Measurements from ENCODE around the gene KCNN3. TPM values are rescaled to one million over a fixed set of nuclear protein-coding genes. Genes with fewer than 3 reads are reported as not detected.

KCNN3 gene
- total and polyA plus RNA-seq, 2 donors (not counting 1 experiment from before 2014, with no cell fraction given) = 0.17 to 0.82 TPM

DNA sequence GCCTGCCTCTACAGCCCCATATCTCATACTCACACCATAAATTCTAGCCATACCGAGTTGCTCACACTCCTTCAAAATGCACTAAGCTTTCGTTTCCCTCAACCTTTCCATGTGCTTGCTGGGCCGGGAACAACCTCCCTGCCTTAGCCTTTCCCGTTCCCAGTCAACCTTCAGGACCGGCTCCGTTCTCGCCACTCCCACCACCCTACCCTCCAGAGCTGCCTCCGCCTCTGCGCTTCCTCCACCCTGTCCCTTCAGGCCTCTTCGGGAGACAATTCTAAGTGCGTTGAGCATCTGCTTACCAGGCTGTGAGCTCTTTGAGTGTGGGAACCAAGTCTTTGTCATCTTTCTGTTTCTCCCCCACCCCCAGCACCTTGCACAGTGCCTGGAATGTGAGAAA, 31.6 kb downstream of the KCNN3 start:
- no peak overlapping the region for H3K9ac ChIP-seq (ENCODE audit: low read length)
- ChIA-PET POLR2A (no interaction called here), CTCF (no interaction called here)
- ATAC-seq (ENCODE audit: low read depth) = no peak
- H3K4me1 ChIP-seq (ENCODE audit: control insufficient read depth in 2 of 2, insufficient read depth in 2 of 2, low read length in 2 of 2) = peaks cover 0 to 9% of the 10 kb centered on the region in 2 donors
- no peaks in the 10 kb centered on the region for H3K9me3 ChIP-seq (ENCODE audit: control extremely low read depth in 1 of 3, control insufficient read depth in 2 of 3, insufficient read depth in 1 of 3, low read length in 2 of 3)
- Mint-ChIP-seq H3K4me1 (peaks cover 8% of the 10 kb centered on the region), H3K9me3 (ENCODE audit: insufficient read depth) (no peaks in the 10 kb centered on the region), H3K4me3 (no peak overlapping the region), H3K27me3 (peaks cover 15% of the 10 kb centered on the region), H3K27ac (no peak overlapping the region)
- no peak overlapping the region for H2AFZ ChIP-seq (ENCODE audit: insufficient read depth, low read depth, low read length, poor library complexity, severe bottlenecking)
- H3K36me3 ChIP-seq (replicated peaks in 1 of 2; ENCODE audit: control extremely low read depth in 1 of 2, control insufficient read depth in 1 of 2, extremely low read depth in 1 of 2, insufficient read depth in 2 of 2, low read length in 1 of 2) = no peaks in the 10 kb centered on the region
- TF ChIP-seq EZH2 (IDR thresholded peaks at IDR 0.05; ENCODE audit: borderline replicate concordance, insufficient read depth, low read depth, low read length, poor library complexity, severe bottlenecking) = no peak
- TF ChIP-seq, protein P1, sequence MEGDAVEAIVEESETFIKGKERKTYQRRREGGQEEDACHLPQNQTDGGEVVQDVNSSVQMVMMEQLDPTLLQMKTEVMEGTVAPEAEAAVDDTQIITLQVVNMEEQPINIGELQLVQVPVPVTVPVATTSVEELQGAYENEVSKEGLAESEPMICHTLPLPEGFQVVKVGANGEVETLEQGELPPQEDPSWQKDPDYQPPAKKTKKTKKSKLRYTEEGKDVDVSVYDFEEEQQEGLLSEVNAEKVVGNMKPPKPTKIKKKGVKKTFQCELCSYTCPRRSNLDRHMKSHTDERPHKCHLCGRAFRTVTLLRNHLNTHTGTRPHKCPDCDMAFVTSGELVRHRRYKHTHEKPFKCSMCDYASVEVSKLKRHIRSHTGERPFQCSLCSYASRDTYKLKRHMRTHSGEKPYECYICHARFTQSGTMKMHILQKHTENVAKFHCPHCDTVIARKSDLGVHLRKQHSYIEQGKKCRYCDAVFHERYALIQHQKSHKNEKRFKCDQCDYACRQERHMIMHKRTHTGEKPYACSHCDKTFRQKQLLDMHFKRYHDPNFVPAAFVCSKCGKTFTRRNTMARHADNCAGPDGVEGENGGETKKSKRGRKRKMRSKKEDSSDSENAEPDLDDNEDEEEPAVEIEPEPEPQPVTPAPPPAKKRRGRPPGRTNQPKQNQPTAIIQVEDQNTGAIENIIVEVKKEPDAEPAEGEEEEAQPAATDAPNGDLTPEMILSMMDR (IDR thresholded peaks at IDR 0.05) = no peak
- H3K79me2 ChIP-seq (ENCODE audit: control insufficient read depth, insufficient read depth, low read length) = no peaks in the 10 kb centered on the region
- no peak for DNase-seq
- WGBS (ENCODE audit: insufficient coverage) = 97% methylated on average over 9 of the region's 11 CpGs
- intact Hi-C loops (cut with micrococcal nuclease) = no loop called here
- no peak overlapping the region for H3K4me2 ChIP-seq (replicated peaks; ENCODE audit: low read depth, low read length, poor library complexity, severe bottlenecking)
- H3K27ac ChIP-seq (ENCODE audit: low read length in 2 of 2) = no peak overlapping the region
- peaks cover 0 to 2% (median 0%) of the 10 kb centered on the region in 4 experiments for H3K27me3 ChIP-seq (replicated peaks in 1 of 4; ENCODE audit: control extremely low read depth in 1 of 4, control insufficient read depth in 3 of 4, insufficient read depth in 4 of 4, low read length in 3 of 4)
- H4K20me1 ChIP-seq (ENCODE audit: control insufficient read depth, insufficient read depth, low read length, poor library complexity, severe bottlenecking) = no peaks in the 10 kb centered on the region
- no peak overlapping the region for H3K4me3 ChIP-seq (ENCODE audit: control extremely low read depth in 1 of 5, extremely low read depth in 1 of 5, insufficient read depth in 1 of 5, low read depth in 2 of 5, low read length in 4 of 5)

DNA sequence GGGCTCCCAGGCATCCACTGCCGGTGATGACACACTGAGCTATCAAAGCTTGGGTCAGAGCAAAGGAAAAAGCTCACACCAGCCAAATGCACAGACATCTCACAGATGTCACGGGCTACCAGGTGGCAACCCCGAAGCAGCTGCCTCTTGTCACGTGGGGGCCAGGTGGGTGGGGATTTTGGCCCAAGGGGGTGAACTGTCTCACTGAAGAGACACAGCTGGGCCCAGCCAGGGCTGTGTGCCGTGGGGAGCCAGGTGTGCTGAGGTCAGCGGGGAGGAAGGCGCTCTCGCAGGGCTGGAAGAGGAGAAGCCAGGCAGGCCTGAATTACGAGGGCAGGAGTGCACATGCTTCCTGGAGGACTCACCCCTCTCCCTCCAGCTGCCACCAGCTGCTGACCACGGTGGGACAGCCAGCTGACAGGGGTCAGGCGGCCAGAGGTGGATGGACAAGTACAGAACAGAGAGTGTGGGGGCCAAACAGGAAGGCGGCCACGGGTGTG, 32.4 kb downstream of the KCNN3 start:
- H3K9ac ChIP-seq (ENCODE audit: low read length) = no peak overlapping the region
- H3K79me2 ChIP-seq (ENCODE audit: control insufficient read depth, insufficient read depth, low read length) = no peaks in the 10 kb centered on the region
- ChIA-PET CTCF (no interaction called here), POLR2A (no interaction called here)
- no peaks in the 10 kb centered on the region for H3K9me3 ChIP-seq (ENCODE audit: control extremely low read depth in 1 of 3, control insufficient read depth in 2 of 3, insufficient read depth in 1 of 3, low read length in 2 of 3)
- no peak overlapping the region for H2AFZ ChIP-seq (ENCODE audit: insufficient read depth, low read depth, low read length, poor library complexity, severe bottlenecking)
- no peaks in the 10 kb centered on the region for H3K36me3 ChIP-seq (replicated peaks in 1 of 2; ENCODE audit: control extremely low read depth in 1 of 2, control insufficient read depth in 1 of 2, extremely low read depth in 1 of 2, insufficient read depth in 2 of 2, low read length in 1 of 2)
- intact Hi-C loops (cut with micrococcal nuclease) = no loop called here
- H3K27me3 Mint-ChIP-seq = peaks cover 15% of the 10 kb centered on the region
- H3K27ac ChIP-seq (ENCODE audit: low read length in 2 of 2) = no peak overlapping the region
- no peak overlapping the region for H3K27ac Mint-ChIP-seq
- ATAC-seq (ENCODE audit: low read depth) (peak; percentile 43), DNase-seq (peak; percentile 63)
- WGBS (ENCODE audit: insufficient coverage) = 35% methylated on average over 12 of the region's 13 CpGs
- H3K4me1 Mint-ChIP-seq = peaks cover 6% of the 10 kb centered on the region
- H3K9me3 Mint-ChIP-seq (ENCODE audit: insufficient read depth) = no peaks in the 10 kb centered on the region
- no peak overlapping the region for H3K4me3 Mint-ChIP-seq
- H3K4me1 ChIP-seq (ENCODE audit: control insufficient read depth in 2 of 2, insufficient read depth in 2 of 2, low read length in 2 of 2) = peaks cover 0 to 9% of the 10 kb centered on the region in 2 donors
- H3K4me3 ChIP-seq (ENCODE audit: control extremely low read depth in 1 of 5, extremely low read depth in 1 of 5, insufficient read depth in 1 of 5, low read depth in 2 of 5, low read length in 4 of 5) = no peak overlapping the region
- TF ChIP-seq EZH2 (IDR thresholded peaks at IDR 0.05; ENCODE audit: borderline replicate concordance, insufficient read depth, low read depth, low read length, poor library complexity, severe bottlenecking) = no peak
- TF ChIP-seq, protein P1 (IDR thresholded peaks at IDR 0.05) = no peak
- no peaks in the 10 kb centered on the region for H4K20me1 ChIP-seq (ENCODE audit: control insufficient read depth, insufficient read depth, low read length, poor library complexity, severe bottlenecking)
- H3K4me2 ChIP-seq (replicated peaks; ENCODE audit: low read depth, low read length, poor library complexity, severe bottlenecking) = no peak overlapping the region
- H3K27me3 ChIP-seq (replicated peaks in 1 of 4; ENCODE audit: control extremely low read depth in 1 of 4, control insufficient read depth in 3 of 4, insufficient read depth in 4 of 4, low read length in 3 of 4) = peaks cover 0 to 2% (median 0%) of the 10 kb centered on the region in 4 experiments

Data from B cell (primary cell).